GM21619 (cell line): ENCODE measurements around the gene PTGIR.

ENCODE experiments used
- ATAC-seq: cut with Tn5 transposase; IDR thresholded peaks from one replicate; pipeline ENCODE4 v1.9.1; 2021; ENCODE audit not compliant: unreplicated experiment

Gene PTGIR, protein sequence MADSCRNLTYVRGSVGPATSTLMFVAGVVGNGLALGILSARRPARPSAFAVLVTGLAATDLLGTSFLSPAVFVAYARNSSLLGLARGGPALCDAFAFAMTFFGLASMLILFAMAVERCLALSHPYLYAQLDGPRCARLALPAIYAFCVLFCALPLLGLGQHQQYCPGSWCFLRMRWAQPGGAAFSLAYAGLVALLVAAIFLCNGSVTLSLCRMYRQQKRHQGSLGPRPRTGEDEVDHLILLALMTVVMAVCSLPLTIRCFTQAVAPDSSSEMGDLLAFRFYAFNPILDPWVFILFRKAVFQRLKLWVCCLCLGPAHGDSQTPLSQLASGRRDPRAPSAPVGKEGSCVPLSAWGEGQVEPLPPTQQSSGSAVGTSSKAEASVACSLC

DNA sequence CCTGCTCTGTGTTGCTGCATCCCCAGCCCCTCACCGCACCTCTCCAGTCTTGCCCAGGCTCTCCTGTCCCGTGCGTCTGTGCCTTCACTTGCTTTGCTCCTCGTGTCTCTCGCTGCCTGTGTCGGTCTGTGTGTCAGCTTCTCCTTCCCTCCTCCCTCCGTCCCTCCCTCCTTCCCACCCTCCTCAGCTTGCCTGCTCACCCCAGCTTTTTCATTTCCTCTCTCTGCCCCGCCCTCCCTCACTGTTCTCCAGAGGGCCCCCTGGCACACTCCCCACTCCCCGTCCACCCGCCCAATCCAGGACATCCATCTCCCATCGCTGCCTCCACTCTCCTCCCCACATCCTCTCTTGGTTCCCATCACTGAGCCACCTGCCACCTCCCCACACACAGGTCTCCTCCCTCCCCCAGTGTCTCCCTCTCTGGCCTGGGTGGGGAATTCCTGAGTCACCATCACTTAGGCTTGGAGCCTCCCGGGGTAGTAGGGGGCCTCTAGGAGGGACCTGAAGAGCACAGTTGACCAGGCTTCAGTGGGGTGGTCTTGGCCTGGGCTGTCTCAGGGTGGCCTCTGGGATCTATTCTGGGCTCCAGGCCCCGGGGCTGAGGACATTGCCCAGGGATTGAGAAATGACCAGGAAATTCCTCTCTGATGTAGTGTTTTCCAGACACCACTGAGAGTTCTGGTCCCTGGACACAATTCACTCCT is at the start of gene PTGIR:
Gene PTGIR (minus strand): TSS at position 132 of the 704 bp plus-strand sequence. CDS start 864 bp downstream, outside the sequence.
- ATAC-seq = no peak

DNA sequence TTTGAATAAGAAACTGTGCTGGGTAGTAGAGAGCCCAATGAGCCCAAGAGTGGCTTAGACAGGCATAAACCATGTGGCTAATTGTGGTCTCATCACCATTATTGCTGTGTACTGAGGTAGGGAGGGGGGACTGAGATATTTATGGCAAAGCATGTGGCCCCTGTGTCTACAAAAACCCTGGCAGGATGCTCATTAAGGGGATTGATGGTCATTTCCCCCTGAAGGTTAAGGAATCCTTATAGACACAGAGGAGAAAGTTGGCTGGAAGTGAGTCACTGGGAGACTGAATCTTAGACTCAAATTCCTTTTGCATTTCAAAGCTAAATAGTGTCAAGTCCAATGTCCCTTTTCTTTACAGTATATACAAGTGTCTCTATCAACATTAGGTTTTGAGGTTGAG is 45.9 kb upstream of the PTGIR start:
- ATAC-seq = no peak

DNA sequence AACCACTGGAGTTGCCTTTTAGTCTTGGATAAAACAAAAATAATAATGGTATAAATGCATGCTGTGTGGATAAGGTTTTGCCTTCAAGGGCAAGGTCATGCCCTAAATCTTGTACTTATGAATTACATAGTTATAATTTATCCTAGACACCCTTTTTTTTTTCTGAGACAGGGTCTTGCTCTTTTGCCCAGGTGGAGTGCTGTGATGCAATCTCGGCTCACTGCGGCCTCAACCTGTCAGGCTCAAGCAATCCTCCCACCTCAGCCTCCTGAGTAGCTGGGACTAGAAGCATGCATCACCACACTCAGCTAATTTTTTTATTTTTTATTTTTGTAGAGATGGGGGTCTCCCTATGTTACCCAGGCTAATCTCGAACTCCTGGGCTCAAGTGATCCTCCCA is 43.8 kb upstream of the PTGIR start:
- no peak for ATAC-seq

DNA sequence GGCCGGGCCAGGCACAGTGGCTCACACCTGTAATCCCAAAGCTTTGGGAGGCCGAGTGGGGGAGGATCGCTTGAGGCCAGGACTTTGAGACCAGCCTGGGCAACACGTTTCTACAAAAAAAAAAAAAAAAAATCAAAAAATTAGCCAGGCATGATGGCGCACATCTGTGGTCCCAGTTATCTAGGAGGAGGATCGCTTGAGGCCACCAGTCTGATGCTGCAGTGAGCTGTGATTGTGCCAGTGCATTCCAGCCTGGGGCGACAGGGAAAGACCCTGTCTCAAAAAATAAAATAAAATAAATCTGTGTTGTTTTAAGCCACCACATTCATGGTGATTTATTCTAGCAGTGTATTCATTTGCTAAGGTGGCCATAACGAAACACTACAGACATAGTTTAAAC is 40.2 kb upstream of the PTGIR start:
- ATAC-seq = no peak

DNA sequence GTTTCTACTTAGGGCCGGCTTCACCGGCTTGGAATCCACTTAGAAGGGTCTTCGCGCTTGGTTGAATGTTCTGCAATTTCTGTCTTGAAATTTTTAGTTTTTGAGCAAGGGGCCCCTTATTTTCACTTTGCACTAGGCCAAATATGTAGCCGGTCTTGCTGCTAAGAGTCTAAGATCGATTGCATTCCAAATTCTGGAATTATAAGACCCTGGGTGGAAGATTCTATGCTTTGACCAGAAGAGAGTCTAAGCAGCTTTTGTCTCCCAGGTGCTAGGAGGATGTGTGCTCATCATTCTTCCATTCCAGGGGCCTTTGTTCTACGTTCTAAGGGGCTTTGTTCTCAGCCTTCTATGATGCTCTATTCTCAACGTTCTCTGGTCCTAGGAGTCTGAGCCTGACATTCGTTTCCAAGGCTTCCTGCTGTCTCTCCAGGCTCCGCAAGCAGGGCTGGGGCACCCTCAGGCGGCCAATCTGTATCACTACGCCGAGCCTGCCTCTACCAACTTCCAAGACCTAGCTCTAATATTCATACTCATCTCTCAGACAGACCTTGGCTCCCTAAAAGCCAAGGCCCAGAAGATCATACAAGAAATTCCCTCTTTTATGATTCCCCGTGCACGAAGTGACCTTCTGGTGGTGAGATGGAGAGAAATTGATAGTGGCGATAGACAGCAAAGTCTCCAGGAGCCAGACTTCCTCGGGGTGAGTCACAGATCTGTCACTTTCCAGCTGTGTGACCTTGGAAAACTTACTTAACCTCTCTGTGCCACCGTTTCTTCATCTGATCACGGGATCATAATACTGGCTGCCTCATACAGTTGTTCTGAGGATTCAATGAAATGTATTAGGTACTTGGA is 37.1 kb upstream of the PTGIR start:
- ATAC-seq = no peak

DNA sequence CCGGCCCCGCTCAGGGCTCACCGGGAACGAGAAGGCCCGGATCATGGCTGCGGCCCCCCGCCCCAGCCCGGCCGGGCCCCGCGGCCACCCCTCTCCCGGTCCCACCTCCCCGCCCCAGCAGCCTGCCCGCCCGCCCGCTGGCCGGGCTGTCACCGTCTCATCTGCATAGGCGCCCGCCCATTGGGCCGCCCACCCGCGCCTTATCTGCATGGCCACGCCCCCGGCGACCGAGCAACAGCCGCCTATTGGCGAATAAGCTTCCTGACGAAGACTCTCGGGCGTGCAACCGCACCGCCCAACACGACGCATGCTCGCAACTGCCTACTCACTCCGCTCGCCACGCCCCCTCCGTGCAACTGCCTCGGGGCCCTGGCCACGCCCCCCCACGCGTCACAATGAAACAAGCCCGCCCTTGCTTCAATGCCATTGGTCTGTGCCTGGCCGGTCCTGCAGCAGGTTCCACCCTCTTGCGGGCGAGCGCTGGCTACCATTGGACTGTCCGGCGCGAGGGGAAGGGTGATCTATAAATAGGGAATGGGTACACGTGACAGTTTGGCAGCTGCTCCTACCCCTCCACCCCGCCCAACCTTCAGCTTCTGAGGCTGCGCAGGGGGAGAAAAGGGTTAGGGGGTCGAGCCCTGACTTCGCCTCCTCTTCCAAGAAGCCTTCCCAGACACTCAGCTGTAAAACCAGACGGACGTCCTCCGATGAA is 36.3 kb upstream of the PTGIR start, which contains the start of gene DACT3:
Gene DACT3 (minus strand): TSS at position 163 of the 712 bp plus-strand sequence. CDS start 118 bp downstream, at position 45.
- peak; percentile 82 for ATAC-seq

DNA sequence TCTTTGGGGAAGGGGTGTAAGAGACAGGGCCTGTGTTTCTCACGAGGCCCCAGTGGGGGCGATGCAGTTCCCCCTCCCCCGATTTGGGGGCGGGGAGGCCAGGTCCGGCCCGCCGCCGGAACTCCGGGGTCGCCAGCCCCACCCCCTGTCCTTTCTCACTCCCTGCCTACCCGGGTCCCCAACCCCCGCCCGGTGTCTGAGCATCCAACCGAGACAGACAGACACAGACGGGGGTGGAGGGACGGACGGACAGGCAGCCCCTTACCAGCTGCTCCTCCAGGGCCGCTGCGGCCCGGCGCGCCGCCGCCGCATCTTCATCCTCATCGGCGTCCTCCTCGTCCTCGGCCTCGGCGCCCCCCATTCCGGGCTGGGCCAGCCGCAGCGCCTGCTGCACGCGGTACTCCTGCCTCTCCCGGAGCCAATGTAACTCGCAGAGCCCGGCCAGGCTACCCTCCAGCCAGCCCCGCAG is 35.7 kb upstream of the PTGIR start:
- ATAC-seq = peak; percentile 5

DNA sequence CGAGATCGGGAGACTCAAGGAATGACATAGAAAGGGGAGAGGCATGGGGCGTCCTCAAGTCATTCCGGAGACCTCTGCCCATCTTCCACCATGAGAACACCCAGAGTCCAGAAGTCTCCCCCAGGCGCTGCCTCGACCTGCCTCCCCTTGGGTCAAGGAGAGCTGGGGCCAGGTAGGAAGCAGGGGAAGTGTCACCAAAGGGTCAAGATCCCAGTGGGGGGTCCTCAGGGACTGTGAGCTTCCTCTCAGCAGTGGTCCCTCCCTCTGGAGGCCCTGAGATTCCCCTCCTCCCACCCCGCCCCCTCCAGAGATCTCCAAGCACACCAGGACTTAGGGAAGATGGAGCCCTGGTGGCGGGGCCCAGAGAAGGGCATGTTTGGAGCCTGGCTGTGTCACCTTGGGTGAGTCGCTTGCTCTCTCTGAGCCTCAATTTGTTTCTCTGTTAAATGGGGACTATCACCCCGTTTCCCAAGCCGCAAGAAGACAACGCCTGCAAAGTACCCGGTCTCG is 35.2 kb upstream of the PTGIR start:
- no peak for ATAC-seq

DNA sequence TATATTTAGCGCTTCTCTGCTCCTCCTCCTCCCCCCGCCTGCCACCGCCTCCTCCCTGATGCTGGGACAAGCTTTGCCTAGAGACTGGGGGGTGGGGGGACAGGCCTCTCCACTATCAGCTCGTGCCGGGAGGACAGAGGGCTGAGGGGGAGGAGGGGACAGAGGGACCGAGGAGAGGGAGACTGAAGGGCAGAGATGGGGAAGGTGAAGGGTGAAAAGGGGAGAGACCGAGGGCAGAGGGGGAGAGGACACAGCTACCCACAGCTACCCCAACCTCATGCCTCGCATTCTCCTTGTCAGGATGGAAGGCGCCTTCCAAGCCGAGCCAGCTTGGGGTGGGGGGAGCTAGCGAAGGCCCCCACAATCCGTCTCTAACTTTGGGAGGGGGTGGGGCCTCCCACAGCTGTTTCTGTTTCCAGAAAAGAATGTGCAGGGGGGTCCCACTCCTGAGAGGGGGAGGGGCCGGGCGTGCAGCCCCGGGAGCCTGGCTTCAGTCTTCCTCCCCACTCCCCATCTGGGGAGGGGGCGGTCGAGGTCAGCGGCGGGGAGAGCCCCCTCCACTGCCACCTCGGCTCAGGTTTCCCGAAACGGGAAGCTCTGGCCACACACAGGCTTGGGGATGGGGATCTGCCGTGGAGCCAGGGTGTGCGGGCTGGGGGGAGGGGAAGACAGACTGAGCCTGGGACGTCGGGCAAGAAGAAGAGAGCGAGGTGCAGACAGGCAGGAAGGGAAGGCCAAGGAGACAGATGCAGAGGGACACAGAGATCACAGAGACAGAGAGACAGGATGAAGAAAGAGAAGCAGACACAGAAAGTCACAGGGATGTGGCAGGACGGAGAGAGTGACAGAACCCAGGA is 34.5 kb upstream of the PTGIR start:
- ATAC-seq = no peak

DNA sequence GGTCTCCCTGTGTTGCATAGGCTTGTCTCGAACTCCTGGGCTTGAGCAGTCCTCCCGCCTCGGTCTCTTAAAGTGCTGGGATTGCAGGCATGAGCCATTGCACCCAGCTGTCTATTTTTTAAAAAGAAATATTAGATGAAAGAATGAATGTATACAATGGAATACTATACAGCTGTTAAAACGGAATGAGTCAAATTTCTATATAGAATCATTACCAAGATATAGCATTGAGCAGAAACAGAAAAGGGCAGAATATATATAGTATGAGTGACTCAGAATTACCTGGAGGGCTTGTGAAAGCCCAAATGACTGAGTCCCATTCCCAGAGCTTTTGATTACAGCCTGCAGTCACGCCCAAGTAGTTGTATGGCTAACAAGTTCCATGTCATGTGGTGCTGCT is 31.7 kb upstream of the PTGIR start:
- ATAC-seq = no peak

DNA sequence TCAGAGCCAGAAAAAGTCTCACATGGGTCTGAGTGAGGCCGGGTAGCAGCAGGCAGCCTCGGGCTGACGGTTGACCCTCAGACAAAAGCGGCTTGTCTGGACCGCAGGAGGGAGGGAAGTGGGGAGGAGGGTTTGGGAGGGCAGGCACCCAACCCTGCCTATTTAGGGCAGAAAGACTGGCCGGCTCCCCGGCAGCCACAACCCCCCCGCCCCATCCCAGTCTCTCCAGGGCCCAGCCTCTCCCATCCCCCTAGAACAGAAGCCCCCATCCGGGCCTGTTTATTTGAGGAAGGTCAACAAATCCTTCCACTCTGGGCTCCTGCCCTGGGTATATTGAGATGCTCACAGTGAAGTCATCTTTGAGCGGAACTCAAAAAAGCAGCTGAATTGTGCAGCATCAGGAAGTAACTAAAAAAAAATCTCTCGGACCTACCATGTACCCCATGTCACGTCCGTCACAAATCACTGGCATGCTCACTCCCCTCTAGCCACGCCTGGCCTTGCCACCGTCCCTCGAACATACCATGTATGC is 29.8 kb upstream of the PTGIR start:
- no peak for ATAC-seq

DNA sequence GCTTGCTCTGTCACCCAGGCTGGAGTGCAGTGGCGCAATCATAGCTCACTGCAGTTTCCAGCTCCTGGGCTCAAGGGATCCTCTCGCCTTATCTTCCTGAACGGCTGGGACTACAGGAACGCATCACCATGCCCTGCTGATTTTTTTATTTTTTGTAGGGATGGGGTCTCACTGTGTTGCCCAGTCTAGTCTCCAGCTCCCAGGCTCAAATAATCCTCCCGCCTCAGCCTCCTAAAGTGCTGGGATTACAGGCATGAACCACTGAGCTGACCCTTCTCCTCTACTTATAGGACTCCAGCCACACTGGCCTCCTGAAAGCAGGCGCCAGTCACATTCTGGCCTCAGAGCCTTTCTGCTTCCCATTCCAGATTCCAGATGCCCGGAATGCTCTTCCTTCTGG is 25.6 kb upstream of the PTGIR start:
- ATAC-seq = no peak

DNA sequence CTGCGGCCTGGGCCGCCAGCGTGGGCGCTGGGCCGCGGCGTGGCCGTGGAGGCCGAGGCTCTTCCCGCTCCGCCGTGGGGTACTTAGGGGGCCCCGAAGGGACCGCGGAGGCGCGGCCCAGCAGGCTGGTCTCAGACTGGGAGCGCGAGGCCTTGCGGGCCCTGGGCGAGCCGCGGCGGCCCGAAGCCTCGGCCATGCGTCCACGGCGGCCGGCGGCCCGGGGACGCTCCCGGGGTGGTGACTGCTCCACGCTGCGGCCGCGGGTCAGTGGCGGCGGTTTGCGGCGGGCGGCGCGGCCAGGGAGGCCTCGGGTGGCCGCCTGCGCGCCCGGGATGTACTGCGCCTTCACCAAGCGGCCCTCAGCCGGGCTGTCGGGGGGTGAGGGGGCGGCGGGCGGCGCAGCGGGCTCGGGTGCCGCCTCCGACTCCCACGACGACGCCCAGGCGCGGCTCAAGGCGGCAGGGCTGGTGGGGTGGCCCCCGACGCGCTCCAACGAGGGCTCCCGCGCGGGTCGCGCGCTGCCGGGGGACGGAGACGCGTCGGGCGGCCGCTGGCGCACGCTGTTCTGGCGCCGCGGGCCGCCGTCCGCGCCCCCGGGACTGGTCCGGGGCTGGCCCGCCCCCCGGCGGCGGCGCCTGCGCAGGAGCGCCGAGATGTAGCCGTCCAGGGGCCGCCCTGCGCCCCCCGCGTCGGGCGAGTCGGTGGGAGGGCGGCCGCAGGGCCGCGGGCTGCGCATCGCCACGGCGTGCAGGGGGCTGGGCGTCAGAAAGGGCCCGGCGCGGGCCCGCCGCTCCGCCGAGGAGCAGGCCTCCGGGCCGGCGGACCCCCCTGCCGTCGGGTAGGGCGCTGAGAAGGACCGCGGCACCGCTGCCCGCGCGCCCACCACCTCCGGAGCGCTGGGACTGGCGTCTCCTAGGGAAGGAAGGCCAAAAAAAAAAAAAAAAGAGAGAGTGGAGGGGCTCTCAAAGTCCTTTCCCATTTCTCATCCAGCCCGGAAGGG is 24.4 kb upstream of the PTGIR start:
- ATAC-seq = no peak

DNA sequence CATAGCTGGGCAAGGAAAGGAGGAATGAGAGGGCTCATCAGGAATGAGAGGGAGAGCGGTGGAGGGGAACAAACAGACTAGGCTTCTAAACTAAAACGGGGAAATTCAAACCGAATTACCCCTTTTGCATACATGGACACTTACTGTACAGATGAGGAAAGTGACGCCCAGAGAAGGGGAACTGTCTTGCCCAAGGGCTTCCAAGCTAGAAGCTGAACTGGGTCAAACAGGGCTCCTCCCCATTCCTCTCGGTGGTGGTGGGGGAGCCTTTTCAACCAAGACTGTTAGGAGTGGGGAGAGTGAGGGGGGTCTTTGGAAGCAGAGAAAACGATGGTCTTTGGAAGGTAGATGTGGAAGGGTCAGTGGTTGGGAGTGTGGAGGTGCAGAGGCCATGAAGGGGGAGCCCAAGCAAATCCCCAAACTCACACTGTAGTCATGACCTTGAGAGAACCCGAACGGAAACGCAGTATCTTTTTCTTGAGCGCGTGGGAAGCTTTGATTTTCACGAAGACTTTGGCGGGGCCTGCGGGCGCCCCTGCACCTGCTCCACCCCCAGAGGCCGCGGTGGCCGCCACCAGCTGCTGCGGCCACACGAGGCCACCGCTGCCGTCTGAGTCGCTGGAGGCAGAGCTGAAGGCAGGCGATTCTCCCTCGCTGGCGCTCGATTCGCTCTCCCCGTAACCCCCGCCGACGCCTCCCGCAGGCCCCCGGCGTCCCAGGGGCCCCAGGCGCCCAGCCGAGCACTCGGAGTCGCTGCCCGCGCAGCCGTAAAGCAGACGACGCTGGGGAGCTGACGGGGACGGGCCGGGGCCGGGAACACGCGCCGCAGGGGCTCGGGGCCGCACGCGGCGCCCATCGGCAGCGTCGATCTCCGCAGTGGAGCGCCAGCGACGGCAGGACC is 23.4 kb upstream of the PTGIR start:
- no peak for ATAC-seq

DNA sequence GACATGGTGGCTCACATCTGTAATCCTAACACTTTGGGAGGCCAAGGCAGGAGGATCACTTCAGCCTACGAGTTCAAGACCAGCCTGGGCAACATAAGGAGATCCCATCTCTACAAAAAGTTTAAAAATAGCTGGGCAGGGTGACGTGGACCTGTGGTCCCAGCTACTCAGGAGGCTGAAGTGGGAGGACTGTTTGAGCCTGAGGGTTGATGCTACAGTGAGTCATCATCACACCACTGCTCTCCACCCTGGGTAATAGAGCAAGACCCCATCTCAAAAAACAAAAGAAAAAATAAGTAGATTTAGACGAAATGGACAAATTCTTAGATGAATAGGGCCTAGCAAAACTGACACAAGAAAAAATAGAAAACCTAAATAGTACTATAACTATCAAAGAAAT is 21.5 kb upstream of the PTGIR start:
- ATAC-seq = no peak

DNA sequence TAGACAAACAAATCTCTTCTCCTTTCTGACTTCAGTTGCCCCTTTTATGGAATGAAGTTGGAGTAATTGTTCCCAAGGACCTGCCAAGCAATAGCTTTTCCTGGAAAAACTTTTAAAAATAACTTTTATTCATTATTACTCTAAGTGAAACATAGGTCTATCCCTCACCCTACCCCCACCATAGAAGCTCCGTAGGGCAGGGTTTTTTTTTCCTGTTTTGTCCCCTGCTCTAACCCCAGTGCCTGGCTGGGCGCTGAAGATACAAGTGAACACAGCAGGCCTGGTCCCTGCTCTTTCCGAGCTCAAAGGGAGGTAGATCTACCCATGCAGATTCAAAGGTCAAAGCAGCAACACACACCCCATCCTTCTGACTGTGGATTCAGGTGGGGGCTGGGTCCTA is 19.8 kb upstream of the PTGIR start:
- ATAC-seq = no peak

DNA sequence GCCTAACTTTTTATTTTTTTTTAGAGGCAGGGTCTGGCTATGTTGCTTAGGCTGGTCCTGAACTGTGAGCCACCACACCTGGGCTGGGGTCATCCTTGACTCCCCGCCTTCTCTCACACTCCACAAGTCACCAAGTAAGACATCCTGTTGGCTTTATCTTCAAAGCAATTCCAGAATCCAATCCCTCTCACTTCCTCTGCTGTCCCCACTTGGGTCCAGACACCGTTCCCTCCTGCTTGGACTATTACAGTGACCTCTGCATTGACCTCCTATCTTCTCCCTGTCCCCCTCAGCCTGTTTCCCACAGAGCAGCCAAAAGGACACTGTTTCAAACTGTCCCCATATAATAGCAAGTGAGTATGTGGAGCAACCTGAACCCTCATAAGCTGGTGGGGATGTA is 15.8 kb upstream of the PTGIR start:
- ATAC-seq = no peak
